Measurements from ENCODE around the gene RARB.

- TF ChIP-seq CTCF (IDR thresholded peaks at IDR 0.05; ENCODE audit: low read depth, low read length): no peak
- TF ChIP-seq EZH2phosphoT487 (IDR thresholded peaks at IDR 0.05; ENCODE audit: low read depth): no peak
Measured at GRCh38 chr3:25444273-25444672, 16.2 kb downstream of the RARB start.
